Measurements from ENCODE around the gene CCDC149. TPM values are rescaled to one million over a fixed set of nuclear protein-coding genes. Genes with fewer than 3 reads are reported as not detected.

CCDC149 gene
- total RNA-seq, 1 experiment from 2014 or later, result 3.6 TPM

DNA sequence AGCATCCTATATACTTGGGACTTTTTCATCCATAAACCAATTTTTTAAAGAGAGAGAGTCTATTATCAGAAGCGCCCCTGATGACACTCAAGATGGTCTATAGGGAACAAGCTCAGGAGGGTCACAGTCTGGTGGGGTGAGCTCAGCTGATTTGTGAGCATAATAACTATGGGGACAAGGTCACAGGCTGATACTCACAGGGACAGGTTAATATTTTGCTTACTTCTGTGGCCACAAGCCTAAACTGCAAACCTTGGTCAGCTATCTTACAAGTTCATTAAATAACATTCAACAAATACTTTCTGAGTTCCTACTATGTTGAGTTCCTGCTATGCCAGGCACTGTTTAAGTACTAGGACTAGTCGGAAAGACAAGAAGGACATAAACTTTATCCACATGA, 10.2 kb upstream of the CCDC149 start:
- ChIA-PET CTCF (no interaction called here), POLR2A (no interaction called here)
- ATAC-seq (no peak), DNase-seq (ENCODE audit: low read depth, low spot score) (no peak)
- no peak overlapping the region for H3K27ac ChIP-seq (ENCODE audit: low read length)
- no peak overlapping the region for H3K4me3 ChIP-seq (ENCODE audit: low read depth in 2 of 2, low read length in 2 of 2)
- no peaks in the 10 kb centered on the region for H3K9me3 ChIP-seq (ENCODE audit: control insufficient read depth, insufficient read depth, low read depth, low read length)
- intact Hi-C loops (cut with micrococcal nuclease; ENCODE audit: unreplicated experiment) (no loop called here), in situ Hi-C loops (cut with HindIII; ENCODE audit: low pct_unique_long_range_greater_than_20kb, low sequenced_read_pairs) (no loop called here)
- H3K27me3 ChIP-seq (ENCODE audit: control insufficient read depth, insufficient read depth, low read length), result no peaks in the 10 kb centered on the region; the same call in 1 of the 2 replicates
- TF ChIP-seq, protein P1, sequence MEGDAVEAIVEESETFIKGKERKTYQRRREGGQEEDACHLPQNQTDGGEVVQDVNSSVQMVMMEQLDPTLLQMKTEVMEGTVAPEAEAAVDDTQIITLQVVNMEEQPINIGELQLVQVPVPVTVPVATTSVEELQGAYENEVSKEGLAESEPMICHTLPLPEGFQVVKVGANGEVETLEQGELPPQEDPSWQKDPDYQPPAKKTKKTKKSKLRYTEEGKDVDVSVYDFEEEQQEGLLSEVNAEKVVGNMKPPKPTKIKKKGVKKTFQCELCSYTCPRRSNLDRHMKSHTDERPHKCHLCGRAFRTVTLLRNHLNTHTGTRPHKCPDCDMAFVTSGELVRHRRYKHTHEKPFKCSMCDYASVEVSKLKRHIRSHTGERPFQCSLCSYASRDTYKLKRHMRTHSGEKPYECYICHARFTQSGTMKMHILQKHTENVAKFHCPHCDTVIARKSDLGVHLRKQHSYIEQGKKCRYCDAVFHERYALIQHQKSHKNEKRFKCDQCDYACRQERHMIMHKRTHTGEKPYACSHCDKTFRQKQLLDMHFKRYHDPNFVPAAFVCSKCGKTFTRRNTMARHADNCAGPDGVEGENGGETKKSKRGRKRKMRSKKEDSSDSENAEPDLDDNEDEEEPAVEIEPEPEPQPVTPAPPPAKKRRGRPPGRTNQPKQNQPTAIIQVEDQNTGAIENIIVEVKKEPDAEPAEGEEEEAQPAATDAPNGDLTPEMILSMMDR (IDR thresholded peaks at IDR 0.05), result no peak
- TF ChIP-seq, protein P2, sequence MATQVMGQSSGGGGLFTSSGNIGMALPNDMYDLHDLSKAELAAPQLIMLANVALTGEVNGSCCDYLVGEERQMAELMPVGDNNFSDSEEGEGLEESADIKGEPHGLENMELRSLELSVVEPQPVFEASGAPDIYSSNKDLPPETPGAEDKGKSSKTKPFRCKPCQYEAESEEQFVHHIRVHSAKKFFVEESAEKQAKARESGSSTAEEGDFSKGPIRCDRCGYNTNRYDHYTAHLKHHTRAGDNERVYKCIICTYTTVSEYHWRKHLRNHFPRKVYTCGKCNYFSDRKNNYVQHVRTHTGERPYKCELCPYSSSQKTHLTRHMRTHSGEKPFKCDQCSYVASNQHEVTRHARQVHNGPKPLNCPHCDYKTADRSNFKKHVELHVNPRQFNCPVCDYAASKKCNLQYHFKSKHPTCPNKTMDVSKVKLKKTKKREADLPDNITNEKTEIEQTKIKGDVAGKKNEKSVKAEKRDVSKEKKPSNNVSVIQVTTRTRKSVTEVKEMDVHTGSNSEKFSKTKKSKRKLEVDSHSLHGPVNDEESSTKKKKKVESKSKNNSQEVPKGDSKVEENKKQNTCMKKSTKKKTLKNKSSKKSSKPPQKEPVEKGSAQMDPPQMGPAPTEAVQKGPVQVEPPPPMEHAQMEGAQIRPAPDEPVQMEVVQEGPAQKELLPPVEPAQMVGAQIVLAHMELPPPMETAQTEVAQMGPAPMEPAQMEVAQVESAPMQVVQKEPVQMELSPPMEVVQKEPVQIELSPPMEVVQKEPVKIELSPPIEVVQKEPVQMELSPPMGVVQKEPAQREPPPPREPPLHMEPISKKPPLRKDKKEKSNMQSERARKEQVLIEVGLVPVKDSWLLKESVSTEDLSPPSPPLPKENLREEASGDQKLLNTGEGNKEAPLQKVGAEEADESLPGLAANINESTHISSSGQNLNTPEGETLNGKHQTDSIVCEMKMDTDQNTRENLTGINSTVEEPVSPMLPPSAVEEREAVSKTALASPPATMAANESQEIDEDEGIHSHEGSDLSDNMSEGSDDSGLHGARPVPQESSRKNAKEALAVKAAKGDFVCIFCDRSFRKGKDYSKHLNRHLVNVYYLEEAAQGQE (IDR thresholded peaks at IDR 0.05; ENCODE audit: insufficient read depth in 1 of 2, low read depth in 2 of 2, low read length in 1 of 2), result no peak
- TF ChIP-seq SIN3A (IDR thresholded peaks at IDR 0.05; ENCODE audit: borderline replicate concordance, insufficient read depth, low read depth, low read length) (no peak), POLR2AphosphoS5 (IDR thresholded peaks at IDR 0.05; ENCODE audit: low read depth, low read length) (no peak)
- no peaks in the 10 kb centered on the region for H3K4me1 ChIP-seq (ENCODE audit: control insufficient read depth, insufficient read depth, low read length)
- no TSS peak for BruUV-seq (replicated peaks)
- no peaks in the 10 kb centered on the region for H3K36me3 ChIP-seq (ENCODE audit: control insufficient read depth, insufficient read depth, low read length)

DNA sequence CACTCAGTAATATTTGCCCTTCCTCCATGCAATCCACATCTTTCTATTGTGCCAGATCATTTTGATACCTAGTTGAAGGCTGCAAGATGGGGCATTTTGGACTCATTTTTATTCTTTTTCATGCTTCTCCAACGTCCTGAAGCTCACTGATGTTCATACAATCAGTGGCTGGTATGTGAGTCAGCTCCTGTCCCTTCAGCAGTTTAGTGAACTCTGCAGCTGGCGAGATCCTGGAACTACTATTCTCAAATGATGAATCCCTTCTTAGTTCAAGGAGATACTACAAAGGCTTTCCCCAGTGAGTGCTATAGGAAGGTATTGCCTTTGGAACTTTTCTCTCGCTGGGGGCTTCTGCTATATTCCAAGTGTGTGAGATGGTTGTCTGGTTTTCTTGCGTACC, 9.6 kb upstream of the CCDC149 start:
- POLR2A ChIA-PET, result no interaction called here
- intact Hi-C loops (cut with micrococcal nuclease; ENCODE audit: unreplicated experiment), result no loop called here
- BruUV-seq (replicated peaks), result no TSS peak

DNA sequence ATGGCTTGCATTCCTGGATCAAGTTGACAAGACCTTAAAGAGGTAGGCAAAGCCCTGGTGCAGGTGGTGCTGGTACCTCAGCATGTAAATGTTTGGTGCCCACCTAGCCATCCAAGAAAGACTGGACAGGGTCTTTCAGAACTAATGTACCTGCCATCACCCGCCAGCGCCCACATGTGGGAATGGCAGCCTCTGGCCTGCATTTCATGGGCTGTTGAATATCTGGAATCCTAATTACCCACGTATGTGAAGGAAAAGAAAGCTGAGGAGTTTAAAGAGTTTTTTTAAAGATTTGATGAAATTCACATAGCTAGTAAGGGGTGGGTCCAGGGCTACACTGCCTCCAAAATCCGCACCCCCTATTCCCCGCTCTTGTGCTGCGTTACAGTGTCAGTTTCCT, 8.6 kb upstream of the CCDC149 start:
- H3K4me3 ChIP-seq (ENCODE audit: low read depth in 2 of 2, low read length in 2 of 2), result no peak overlapping the region
- H3K27ac ChIP-seq (ENCODE audit: low read length), result no peak overlapping the region
- no peak for DNase-seq (ENCODE audit: low read depth, low spot score)
- ChIA-PET CTCF (no interaction called here), POLR2A (no interaction called here)
- in situ Hi-C loops (cut with HindIII; ENCODE audit: low pct_unique_long_range_greater_than_20kb, low sequenced_read_pairs), result no loop called here
- BruUV-seq (replicated peaks), result no TSS peak
- TF ChIP-seq, protein P1 (IDR thresholded peaks at IDR 0.05), result no peak
- TF ChIP-seq POLR2AphosphoS5 (IDR thresholded peaks at IDR 0.05; ENCODE audit: low read depth, low read length) (no peak), TCF7L2 (IDR thresholded peaks at IDR 0.05; ENCODE audit: low read depth, low read length) (no peak), SIN3A (IDR thresholded peaks at IDR 0.05; ENCODE audit: borderline replicate concordance, insufficient read depth, low read depth, low read length) (no peak)
- TF ChIP-seq, protein P2 (IDR thresholded peaks at IDR 0.05; ENCODE audit: insufficient read depth in 1 of 2, low read depth in 2 of 2, low read length in 1 of 2), result no peak
- ATAC-seq, result no peak
- intact Hi-C loops (cut with micrococcal nuclease; ENCODE audit: unreplicated experiment), result no loop called here
- no peaks in the 10 kb centered on the region for H3K9me3 ChIP-seq (ENCODE audit: control insufficient read depth, insufficient read depth, low read depth, low read length)
- no peaks in the 10 kb centered on the region for H3K36me3 ChIP-seq (ENCODE audit: control insufficient read depth, insufficient read depth, low read length)
- H3K4me1 ChIP-seq (ENCODE audit: control insufficient read depth, insufficient read depth, low read length), result no peaks in the 10 kb centered on the region
- no peaks in the 10 kb centered on the region; the same call in 1 of the 2 replicates for H3K27me3 ChIP-seq (ENCODE audit: control insufficient read depth, insufficient read depth, low read length)

More for the DNA sequence above, 9.6 kb upstream of the CCDC149 start:
- no peaks in the 10 kb centered on the region for H3K36me3 ChIP-seq (ENCODE audit: control insufficient read depth, insufficient read depth, low read length)
- no peaks in the 10 kb centered on the region for H3K9me3 ChIP-seq (ENCODE audit: control insufficient read depth, insufficient read depth, low read depth, low read length)
- no peak for DNase-seq (ENCODE audit: low read depth, low spot score)
- H3K4me3 ChIP-seq (ENCODE audit: low read depth in 2 of 2, low read length in 2 of 2), result no peak overlapping the region
- no peak for ATAC-seq
- TF ChIP-seq POLR2AphosphoS5 (IDR thresholded peaks at IDR 0.05; ENCODE audit: low read depth, low read length), result no peak
- no peak for TF ChIP-seq TCF7L2 (IDR thresholded peaks at IDR 0.05; ENCODE audit: low read depth, low read length)
- TF ChIP-seq SIN3A (IDR thresholded peaks at IDR 0.05; ENCODE audit: borderline replicate concordance, insufficient read depth, low read depth, low read length), result no peak
- H3K4me1 ChIP-seq (ENCODE audit: control insufficient read depth, insufficient read depth, low read length), result no peaks in the 10 kb centered on the region
- no peak overlapping the region for H3K27ac ChIP-seq (ENCODE audit: low read length)
- CTCF ChIA-PET, result no interaction called here
- in situ Hi-C loops (cut with HindIII; ENCODE audit: low pct_unique_long_range_greater_than_20kb, low sequenced_read_pairs), result no loop called here
- H3K27me3 ChIP-seq (ENCODE audit: control insufficient read depth, insufficient read depth, low read length), result no peaks in the 10 kb centered on the region; the same call in 1 of the 2 replicates

Data from Panc1 (cell line).